Common myeloid progenitor, CD34-positive (primary cell): ENCODE results near the gene FMNL2.

Experiments
- CTCF ChIA-PET: fragments of 350-600 bp; sonication (Branson Sonifier 250); formaldehyde crosslinking; loops from one replicate; lab custom pipeline; 2021; ENCODE audit warnings: antibody characterized with exemption; lab: Charles Lee
- POLR2A ChIA-PET: fragments of 350-600 bp; sonication (Branson Sonifier 250); formaldehyde crosslinking; loops from one replicate; lab custom pipeline; 2021; ENCODE audit warnings: antibody characterized with exemption; lab: Charles Lee
- DNase-seq, 3 donors: peaks; one replicate each; pipeline versions ENCODE4 v3.0.0 to v3.0.0-alpha.2; 2013
- H3K27ac ChIP-seq, 2 experiments: 1 replicate in 1 of 2; 2 replicates in 1 of 2; pipeline ENCODE4 v1.7.0; 2013; ENCODE audit warnings: inconsistent platforms in 2 of 2, low read length in 2 of 2, mild to moderate bottlenecking in 2 of 2, low read depth in 1 of 2, moderate library complexity in 1 of 2; ENCODE audit not compliant: severe bottlenecking in 2 of 2, insufficient read depth in 1 of 2, poor library complexity in 1 of 2
- H3K27me3 ChIP-seq, 5 experiments: replicated peaks in 2 of 5; 1 replicate in 3 of 5; 2 replicates in 2 of 5; pipeline versions ENCODE4 v1.6.1 to v1.7.0; 2013; ENCODE audit warnings: low read length in 4 of 5, mild to moderate bottlenecking in 2 of 5, moderate library complexity in 2 of 5, inconsistent platforms in 1 of 5; ENCODE audit not compliant: insufficient read depth in 5 of 5, control insufficient read depth in 4 of 5
- H3K36me3 ChIP-seq, 4 experiments: 1 replicate in 2 of 4; 2 replicates in 2 of 4; pipeline versions ENCODE4 v1.6.1 to v1.7.0; 2013; ENCODE audit warnings: low read length in 3 of 4, control low read depth in 1 of 4, mild to moderate bottlenecking in 1 of 4; ENCODE audit not compliant: control insufficient read depth in 4 of 4, insufficient read depth in 4 of 4
- H3K4me1 ChIP-seq, 4 experiments: 1 replicate in 3 of 4; 2 replicates in 1 of 4; pipeline versions ENCODE4 v1.6.1 to v1.7.1; 2013; ENCODE audit warnings: low read length in 3 of 4, mild to moderate bottlenecking in 3 of 4, control low read depth in 1 of 4, inconsistent platforms in 1 of 4, moderate library complexity in 1 of 4; ENCODE audit not compliant: control insufficient read depth in 4 of 4, insufficient read depth in 4 of 4; ENCODE audit errors: control extremely low read depth in 1 of 4
- H3K4me3 ChIP-seq, 7 experiments: 1 replicate in 4 of 7; 2 replicates in 3 of 7; pipeline versions ENCODE4 v1.5.1 to v1.7.0; 2013; ENCODE audit warnings: mild to moderate bottlenecking in 7 of 7, low read length in 6 of 7, moderate library complexity in 6 of 7, inconsistent platforms in 2 of 7, low read depth in 2 of 7, control low read depth in 1 of 7; ENCODE audit not compliant: insufficient read depth in 4 of 7, control insufficient read depth in 1 of 7; ENCODE audit errors: extremely low read depth in 1 of 7
- H3K9me3 ChIP-seq, 5 experiments: 1 replicate in 4 of 5; 2 replicates in 1 of 5; pipeline versions ENCODE4 v1.6.1 to v1.7.1; 2013; ENCODE audit warnings: low read length in 4 of 5, mild to moderate bottlenecking in 2 of 5, inconsistent platforms in 1 of 5, low read depth in 1 of 5, moderate library complexity in 1 of 5; ENCODE audit not compliant: control insufficient read depth in 4 of 5, insufficient read depth in 2 of 5; ENCODE audit errors: control extremely low read depth in 1 of 5
- WGBS: methylation state at CpG from one replicate; pipeline ENCODE4 v1.1.5; 2013; ENCODE audit not compliant: insufficient coverage; 5-methylcytosine and 5-hydroxymethylcytosine counted together

Gene FMNL2

DNA sequence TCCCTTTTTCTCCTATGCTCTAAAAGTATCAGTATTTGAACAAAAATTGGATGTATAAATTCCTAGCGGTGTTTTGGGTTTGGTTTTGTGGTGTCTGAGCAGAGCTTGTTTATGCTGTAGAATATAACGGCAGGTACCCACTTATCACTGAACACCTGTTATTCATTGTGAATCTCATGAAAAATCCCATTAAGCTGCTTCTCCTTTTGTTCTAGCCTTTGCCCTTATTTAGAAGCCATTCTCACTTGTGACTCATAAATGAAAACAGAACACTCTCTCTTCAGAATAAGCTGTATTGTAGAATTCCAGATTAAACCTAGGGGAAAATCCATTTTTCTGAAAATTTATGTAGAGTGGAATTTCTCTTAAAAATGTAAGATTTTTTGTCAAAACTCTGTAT, 278.3 kb downstream of the FMNL2 start:
- H3K9me3 ChIP-seq, result no peaks in the 10 kb centered on the region
- peak in 2 of 3 donors; percentile 24 to 57 for DNase-seq
- no CpG with 5 or more reads among the region's 2 CpGs for WGBS
- H3K4me1 ChIP-seq, result peaks cover 16 to 34% (median 20%) of the 10 kb centered on the region in 4 experiments
- no peak overlapping the region for H3K27ac ChIP-seq
- H3K36me3 ChIP-seq, result peaks cover 0 to 2% (median 0%) of the 10 kb centered on the region in 4 experiments
- no peak overlapping the region for H3K4me3 ChIP-seq
- POLR2A ChIA-PET, result no interaction called here
- H3K27me3 ChIP-seq, result no peaks in the 10 kb centered on the region
- CTCF ChIA-PET, result interaction anchor here (1.2 to 5.3 kb wide), 3 partner anchors 13 to 203 kb away, joined by 3 to 35 read pairs (median 3); no protein-coding TSS in a partner anchor

DNA sequence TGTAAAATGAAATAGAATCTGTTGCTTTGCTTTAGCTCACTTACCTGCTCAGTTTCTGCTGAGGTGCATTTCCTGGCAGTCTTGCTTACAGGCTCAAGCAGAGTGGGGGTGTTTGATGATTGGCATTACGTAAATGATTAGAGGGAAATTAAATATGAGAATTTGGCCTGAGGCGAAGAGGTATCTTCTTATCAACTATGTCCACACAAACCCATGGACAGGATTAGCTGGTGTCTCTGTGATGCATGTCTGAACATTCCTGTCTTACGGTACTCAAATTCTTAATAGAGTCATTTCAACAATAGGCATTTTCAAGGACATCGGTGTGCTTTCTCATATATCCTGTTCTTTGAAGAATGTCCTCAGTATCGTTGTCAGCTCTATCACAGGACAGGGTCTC, 280.2 kb downstream of the FMNL2 start:
- Histone ChIP-seq H3K27me3 (no peaks in the 10 kb centered on the region), H3K9me3 (no peaks in the 10 kb centered on the region), H3K27ac (no peak overlapping the region), H3K4me1 (peaks cover 16 to 30% (median 20%) of the 10 kb centered on the region in 4 experiments), H3K4me3 (no peak overlapping the region), H3K36me3 (peaks cover 0 to 2% (median 0%) of the 10 kb centered on the region in 4 experiments)
- DNase-seq, result no peak
- POLR2A ChIA-PET, result no interaction called here
- CTCF ChIA-PET, result interaction anchor here (1.1 to 5.3 kb wide), 4 partner anchors 11 to 32 kb away, joined by 4 to 35 read pairs (median 7); no protein-coding TSS in a partner anchor
- 100% methylated on average over 4 of the region's 5 CpGs for WGBS

DNA sequence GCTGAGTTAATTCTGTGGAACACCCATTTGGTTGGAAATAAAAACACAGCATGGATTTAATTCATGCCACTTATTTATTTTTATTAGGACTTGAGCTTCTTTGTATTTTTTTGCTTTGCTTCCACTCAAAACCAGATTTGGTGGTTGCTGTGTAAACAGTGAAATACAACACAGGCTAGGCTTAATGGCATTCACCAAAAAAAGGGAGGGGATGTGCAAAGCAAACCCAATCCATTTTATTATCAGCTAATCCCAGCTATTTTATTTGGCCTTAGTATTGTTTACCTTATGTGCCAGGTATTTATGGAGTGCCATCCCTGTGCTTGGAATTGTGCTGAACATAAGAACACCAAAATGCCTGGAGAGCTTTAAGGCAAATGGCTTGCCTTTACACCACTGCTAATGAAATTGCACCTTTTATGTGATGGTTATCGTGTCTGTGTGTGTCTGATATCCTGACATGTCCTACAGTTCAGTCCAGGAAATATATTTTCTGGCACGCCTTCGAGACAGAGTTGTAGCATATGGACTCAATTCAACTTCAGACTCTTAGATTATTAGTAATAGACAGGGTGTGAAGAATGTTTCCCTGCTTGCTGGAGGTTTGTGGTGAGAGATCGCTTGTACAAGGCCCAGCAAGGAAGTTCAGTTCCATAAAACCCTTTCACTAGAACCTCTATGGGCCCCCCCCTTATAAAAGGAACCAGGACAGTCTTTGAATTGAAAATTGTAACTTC, 282.6 kb downstream of the FMNL2 start:
- H3K36me3 ChIP-seq, result peaks cover 0 to 2% (median 0%) of the 10 kb centered on the region in 4 experiments
- CTCF ChIA-PET, result interaction anchor here (1.2 to 2.8 kb wide), 4 partner anchors 18 to 581 kb away, joined by 3 to 10 read pairs (median 5); no protein-coding TSS in a partner anchor

DNA sequence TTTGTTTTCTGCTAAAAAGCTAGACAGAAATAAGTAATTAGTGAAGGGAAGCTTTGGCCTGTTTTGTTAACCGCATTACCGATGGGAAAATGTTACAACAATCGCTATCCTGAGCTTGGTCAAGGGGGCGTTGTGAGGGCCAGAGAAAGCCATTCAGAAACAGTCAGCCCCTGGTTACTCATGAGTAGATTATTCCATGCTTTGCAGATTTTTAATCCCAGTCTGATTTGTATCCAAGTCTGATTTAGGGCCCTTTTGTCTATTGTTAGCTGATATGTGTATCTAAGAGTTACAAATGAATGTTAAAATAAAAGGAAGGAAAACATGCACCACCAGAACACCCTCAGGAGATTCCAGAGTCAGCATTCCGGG, 283.2 kb downstream of the FMNL2 start:
- WGBS, result 93% methylated on average over 4 of the region's 5 CpGs
- Histone ChIP-seq H3K36me3 (peaks cover 0 to 2% (median 0%) of the 10 kb centered on the region in 4 experiments), H3K9me3 (no peaks in the 10 kb centered on the region), H3K4me1 (peaks cover 0 to 10% (median 2%) of the 10 kb centered on the region in 4 experiments), H3K27ac (no peak overlapping the region), H3K4me3 (no peak overlapping the region), H3K27me3 (no peaks in the 10 kb centered on the region)
- CTCF ChIA-PET, result interaction anchor here (0.6 to 1.7 kb wide), 4 partner anchors 17 to 581 kb away, joined by 3 to 6 read pairs (median 3); no protein-coding TSS in a partner anchor
- POLR2A ChIA-PET, result no interaction called here
- no peak for DNase-seq

More for the DNA sequence above, 282.6 kb downstream of the FMNL2 start:
- no peak overlapping the region for H3K4me3 ChIP-seq
- 86% methylated on average over 1 of the region's 4 CpGs for WGBS
- POLR2A ChIA-PET, result no interaction called here
- peaks cover 4 to 16% (median 7%) of the 10 kb centered on the region in 4 experiments for H3K4me1 ChIP-seq
- no peak for DNase-seq
- no peaks in the 10 kb centered on the region for H3K27me3 ChIP-seq
- no peak overlapping the region for H3K27ac ChIP-seq
- H3K9me3 ChIP-seq, result no peaks in the 10 kb centered on the region

DNA sequence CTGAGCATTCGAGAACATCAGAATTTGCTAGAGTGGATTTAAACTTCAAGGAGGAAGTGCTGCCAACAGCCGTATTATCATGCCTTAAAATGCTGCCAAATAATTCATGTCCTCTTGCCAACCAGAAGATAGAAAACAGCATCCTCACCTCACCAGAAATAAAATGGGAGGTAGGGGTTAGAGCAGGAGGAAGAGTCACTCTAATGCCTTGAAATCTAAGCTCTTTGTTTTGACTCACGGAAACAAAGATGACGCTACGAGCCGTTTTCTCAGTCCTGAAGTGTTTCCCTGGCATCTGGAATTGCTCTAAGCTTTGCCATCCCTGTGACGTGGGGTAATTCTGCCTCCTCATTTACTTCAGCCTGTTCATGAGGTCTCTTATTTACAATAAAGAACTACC, 285.2 kb downstream of the FMNL2 start:
- WGBS, result 98% methylated on average over 6 of the region's 7 CpGs

DNA sequence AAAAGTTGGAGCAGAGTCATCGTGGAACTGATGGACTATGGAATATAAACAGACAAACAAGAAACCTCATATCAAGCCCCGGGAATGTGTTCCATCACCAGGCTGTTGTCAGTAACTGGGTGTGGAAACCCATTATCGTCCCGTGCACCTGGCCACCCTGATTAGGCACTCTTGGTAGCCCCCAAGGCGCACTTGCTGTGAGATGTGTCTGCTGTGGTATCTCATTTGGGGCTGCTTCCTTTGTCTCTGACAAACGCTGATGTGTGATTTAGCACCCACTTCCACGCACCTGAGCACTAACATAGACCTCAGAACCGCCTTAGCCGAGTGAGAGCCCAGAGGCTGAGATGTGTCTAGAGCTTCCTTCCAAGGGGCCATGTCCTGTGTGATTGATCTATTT, 286.0 kb downstream of the FMNL2 start:
- no peaks in the 10 kb centered on the region for H3K4me1 ChIP-seq
- H3K36me3 ChIP-seq, result peaks cover 0 to 2% (median 0%) of the 10 kb centered on the region in 4 experiments
- CTCF ChIA-PET, result interaction anchor here (0.6 to 1.4 kb wide), 3 partner anchors 45 to 693 kb away, joined by 3 to 4 read pairs (median 4); partner anchors contain the start of gene STAM2
- H3K27ac ChIP-seq, result no peak overlapping the region
- WGBS, result 100% methylated on average over 5 of the region's 9 CpGs
- no peak overlapping the region for H3K4me3 ChIP-seq
- H3K9me3 ChIP-seq, result no peaks in the 10 kb centered on the region
- POLR2A ChIA-PET, result no interaction called here
- no peak for DNase-seq
- H3K27me3 ChIP-seq, result no peaks in the 10 kb centered on the region

More for the DNA sequence above, 285.2 kb downstream of the FMNL2 start:
- no peaks in the 10 kb centered on the region for H3K4me1 ChIP-seq
- no peak for DNase-seq
- no peaks in the 10 kb centered on the region for H3K9me3 ChIP-seq
- no peak overlapping the region for H3K4me3 ChIP-seq
- ChIA-PET CTCF (interaction anchor here (1.2 to 1.4 kb wide), 2 partner anchors 44 to 445 kb away, joined by 3 to 4 read pairs; partner anchors contain the start of gene STAM2), POLR2A (no interaction called here)
- H3K36me3 ChIP-seq, result peaks cover 0 to 2% (median 0%) of the 10 kb centered on the region in 4 experiments
- H3K27me3 ChIP-seq, result no peaks in the 10 kb centered on the region
- no peak overlapping the region for H3K27ac ChIP-seq

DNA sequence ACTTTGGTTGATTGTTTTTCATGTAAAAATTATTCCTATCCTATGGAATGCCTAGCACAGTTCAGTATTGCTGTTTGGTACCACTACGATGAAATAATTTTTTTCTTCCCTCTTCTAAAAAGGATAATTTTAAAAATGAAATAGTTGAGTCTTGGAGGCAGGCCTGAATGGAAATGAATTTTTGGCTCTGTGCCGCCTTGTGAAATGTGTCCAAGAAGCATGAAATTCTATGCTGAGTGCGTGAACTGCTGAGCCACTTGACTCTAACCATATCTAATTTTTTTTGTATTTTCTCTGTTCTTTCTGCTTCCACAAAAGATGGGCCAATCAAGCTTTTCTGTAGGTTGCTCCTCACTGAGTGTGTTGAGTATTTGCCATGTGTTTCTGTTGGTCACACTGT, 287.2 kb downstream of the FMNL2 start:
- Histone ChIP-seq H3K36me3 (no peaks in the 10 kb centered on the region), H3K4me1 (no peaks in the 10 kb centered on the region), H3K27me3 (no peaks in the 10 kb centered on the region), H3K4me3 (no peak overlapping the region), H3K9me3 (no peaks in the 10 kb centered on the region), H3K27ac (no peak overlapping the region)
- no CpG with 5 or more reads among the region's 3 CpGs for WGBS
- DNase-seq, result no peak
- CTCF ChIA-PET, result interaction anchor here (1.7 kb wide), 1 partner anchor 12 kb away, joined by 4 read pairs; no protein-coding TSS in a partner anchor
- POLR2A ChIA-PET, result no interaction called here
